H9 (cell line): ENCODE measurements around the gene YIPF3. TPM values are rescaled to one million over a fixed set of nuclear protein-coding genes. Genes with fewer than 3 reads are reported as not detected.

Experiments
- DNase-seq: peaks from one replicate; pipeline ENCODE4 v3.0.0-alpha.2; 2017
- H2AFZ ChIP-seq: one replicate; pipeline ENCODE4 v1.6.1; 2013; ENCODE audit warnings: mild to moderate bottlenecking, low read length, control low read depth, moderate library complexity
- H2AK5ac ChIP-seq: 2 replicates; pipeline ENCODE4 v1.6.1; 2013; ENCODE audit warnings: low read length, control low read depth, mixed read lengths; ENCODE audit not compliant: insufficient read length
- H2BK120ac ChIP-seq: one replicate; pipeline ENCODE4 v1.6.1; 2013; ENCODE audit warnings: low read depth, mild to moderate bottlenecking, low read length, control low read depth, inconsistent platforms; ENCODE audit not compliant: poor library complexity, severe bottlenecking
- H2BK12ac ChIP-seq: 2 replicates; pipeline ENCODE4 v1.6.1; 2013; ENCODE audit warnings: low read length, control low read depth, mixed read lengths, low read depth; ENCODE audit not compliant: insufficient read length
- H2BK15ac ChIP-seq: 2 replicates; pipeline ENCODE4 v1.6.1; 2013; ENCODE audit warnings: low read depth, low read length, control low read depth
- H2BK20ac ChIP-seq: one replicate; pipeline ENCODE4 v1.6.1; 2013; ENCODE audit warnings: low read depth, mild to moderate bottlenecking, low read length, control low read depth, inconsistent platforms; ENCODE audit not compliant: poor library complexity, severe bottlenecking
- H2BK5ac ChIP-seq: 2 replicates; pipeline ENCODE4 v1.6.1; 2013; ENCODE audit warnings: low read length, control low read depth, mixed read lengths; ENCODE audit not compliant: insufficient read length
- H3K14ac ChIP-seq: 2 replicates; pipeline ENCODE4 v1.6.1; 2013; ENCODE audit warnings: low read length, control low read depth; ENCODE audit not compliant: insufficient read depth
- H3K18ac ChIP-seq: 2 replicates; pipeline ENCODE4 v1.6.1; 2013; ENCODE audit warnings: low read depth, mild to moderate bottlenecking, mixed read lengths, low read length, control low read depth; ENCODE audit not compliant: insufficient read length
- H3K23ac ChIP-seq: 2 replicates; pipeline ENCODE4 v1.6.1; 2013; ENCODE audit warnings: low read length, control low read depth, mixed read lengths, low read depth; ENCODE audit not compliant: insufficient read length
- H3K23me2 ChIP-seq: 2 replicates; pipeline ENCODE4 v1.6.1; 2013; ENCODE audit warnings: low read depth, mild to moderate bottlenecking, mixed read lengths, low read length, control low read depth; ENCODE audit not compliant: insufficient read length, poor library complexity, severe bottlenecking
- H3K27ac ChIP-seq: 2 replicates; pipeline ENCODE4 v1.5.1; 2013; ENCODE audit warnings: low read length, control low read depth, mixed read lengths, low read depth; ENCODE audit not compliant: insufficient read length
- H3K27me3 ChIP-seq: 2 replicates; pipeline ENCODE4 v1.6.1; 2013; ENCODE audit warnings: low read length, control low read depth, inconsistent platforms; ENCODE audit not compliant: insufficient read depth
- H3K4ac ChIP-seq: 2 replicates; pipeline ENCODE4 v1.6.1; 2013; ENCODE audit warnings: low read depth, mild to moderate bottlenecking, control low read depth, inconsistent platforms, low read length, moderate library complexity
- H3K4me1 ChIP-seq: 2 replicates; pipeline ENCODE4 v1.6.1; 2013; ENCODE audit warnings: low read length, control low read depth, inconsistent platforms; ENCODE audit not compliant: insufficient read depth
- H3K4me2 ChIP-seq: 2 replicates; pipeline ENCODE4 v1.6.1; 2013; ENCODE audit warnings: low read length, control low read depth, mixed read lengths; ENCODE audit not compliant: insufficient read length, insufficient read depth
- H3K56ac ChIP-seq: 2 replicates; pipeline ENCODE4 v1.6.1; 2013; ENCODE audit warnings: low read depth, mild to moderate bottlenecking, mixed read lengths, low read length, control low read depth; ENCODE audit not compliant: insufficient read length
- H3K79me1 ChIP-seq: 2 replicates; pipeline ENCODE4 v1.6.1; 2013; ENCODE audit warnings: low read depth, mild to moderate bottlenecking, moderate library complexity, low read length, control low read depth, inconsistent platforms; ENCODE audit not compliant: insufficient read depth, poor library complexity, severe bottlenecking
- H3K79me2 ChIP-seq: 2 replicates; pipeline ENCODE4 v1.6.1; 2013; ENCODE audit warnings: low read length, control low read depth, inconsistent platforms; ENCODE audit not compliant: insufficient read depth
- H3K9ac ChIP-seq: 2 replicates; pipeline ENCODE4 v1.6.1; 2013; ENCODE audit warnings: low read length, control low read depth, mixed read lengths; ENCODE audit not compliant: insufficient read length; ENCODE audit errors: extremely low read depth
- H3K9me3 ChIP-seq: one replicate; pipeline ENCODE4 v1.6.1; 2013; ENCODE audit warnings: low read depth, low read length, inconsistent platforms; ENCODE audit not compliant: control insufficient read depth
- H3T11ph ChIP-seq: one replicate; pipeline ENCODE4 v1.6.1; 2013; ENCODE audit warnings: mild to moderate bottlenecking, low read length, control low read depth, inconsistent platforms
- H4K20me1 ChIP-seq: one replicate; pipeline ENCODE4 v1.6.1; 2013; ENCODE audit not compliant: control insufficient read depth, insufficient read length, insufficient read depth
- H4K5ac ChIP-seq: 2 replicates; pipeline ENCODE4 v1.6.1; 2013; ENCODE audit warnings: low read depth, mild to moderate bottlenecking, mixed read lengths, low read length, control low read depth; ENCODE audit not compliant: insufficient read length
- H4K8ac ChIP-seq: replicated peaks from 2 replicates; pipeline ENCODE4 v1.6.1; 2013; ENCODE audit warnings: low read length, control low read depth, mixed read lengths, low read depth; ENCODE audit not compliant: insufficient read length
- H4K91ac ChIP-seq: 2 replicates; pipeline ENCODE4 v1.6.1; 2013; ENCODE audit warnings: low read depth, mild to moderate bottlenecking, moderate library complexity, mixed read lengths, low read length, control low read depth; ENCODE audit not compliant: insufficient read length
- H3K27ac Mint-ChIP-seq, 3 experiments: 2 replicates in 2 of 3; 3 replicates in 1 of 3; pipeline ENCODE4 v1.8.0; 2020 to 2021; ENCODE audit warnings: mixed read lengths in 3 of 3, mild to moderate bottlenecking in 1 of 3, moderate library complexity in 1 of 3
- H3K27me3 Mint-ChIP-seq: 2 replicates; pipeline ENCODE4 v1.8.0; 2021; ENCODE audit warnings: low read depth, mild to moderate bottlenecking, moderate library complexity, mixed read lengths
- H3K36me3 Mint-ChIP-seq, 3 experiments: 2 replicates in 2 of 3; 3 replicates in 1 of 3; pipeline ENCODE4 v1.8.0; 2020 to 2021; ENCODE audit warnings: low read depth in 3 of 3, mixed read lengths in 3 of 3; ENCODE audit not compliant: insufficient read depth in 1 of 3
- H3K4me1 Mint-ChIP-seq, 2 experiments: 2 replicates each; pipeline ENCODE4 v1.8.0; 2020; ENCODE audit warnings: mixed read lengths in 2 of 2
- H3K4me3 Mint-ChIP-seq, 2 experiments: 2 replicates in 1 of 2; 3 replicates in 1 of 2; pipeline ENCODE4 v1.8.0; 2020 to 2021; ENCODE audit warnings: mild to moderate bottlenecking in 2 of 2, mixed read lengths in 2 of 2, moderate library complexity in 1 of 2
- H3K9me3 Mint-ChIP-seq, 2 experiments: 2 replicates in 1 of 2; 3 replicates in 1 of 2; pipeline ENCODE4 v1.8.0; 2020; ENCODE audit warnings: mild to moderate bottlenecking in 2 of 2, mixed read lengths in 2 of 2, moderate library complexity in 1 of 2
- CTCF ChIP-seq: fragments of 200-600 bp; sonication (generic); conservative IDR thresholded peaks from 3 replicates; pipeline ENCODE4 v1.8.0; 2021; ENCODE audit warnings: antibody characterized with exemption, mild to moderate bottlenecking
- WGBS: extraction: QIAGEN DNeasy Blood & Tissue Kit; methylation state at CpG from one replicate; pipeline ENCODE4 v1.1.7; 2013; ENCODE audit warnings: missing lambda C conversion rate, low lambda C conversion rate, mixed read lengths; ENCODE audit not compliant: insufficient read length; ENCODE audit errors: extremely low coverage; 5-methylcytosine and 5-hydroxymethylcytosine counted together
- total RNA-seq: library from RNA; stranded (reverse); gene quantifications from 2 replicates; pipeline ENCODE4 v1.2.1, GENCODE V29; 2021

The YIPF3 gene
- total RNA-seq, 1 experiment from 2014 or later, result 84.5 TPM

GRCh38 chr6:43481591-43482236, 35.0 kb downstream of the YIPF3 start:
- H3K23ac ChIP-seq, result no peak overlapping the region
- H3K4me1 ChIP-seq, result peaks cover 15% of the 10 kb centered on the region; the same call in 1 of the 2 replicates
- no peak overlapping the region for H3K27ac ChIP-seq
- no peak overlapping the region for H3K4me2 ChIP-seq
- no peak overlapping the region for H2AFZ ChIP-seq
- H3K4me3 Mint-ChIP-seq, result peak overlapping the region in 1 of 2 experiments; percentile 33; a peak in 1 of 5 replicates
- H3K27me3 Mint-ChIP-seq, result no peaks in the 10 kb centered on the region
- no peak overlapping the region for H2AK5ac ChIP-seq
- H3T11ph ChIP-seq, result no peak overlapping the region
- peaks cover 27% of the 10 kb centered on the region for H3K79me2 ChIP-seq
- no peak overlapping the region for H3K9ac ChIP-seq
- no peak overlapping the region for H4K8ac ChIP-seq
- H4K91ac ChIP-seq, result no peak overlapping the region
- no peak overlapping the region for H2BK120ac ChIP-seq
- no peaks in the 10 kb centered on the region for H4K20me1 ChIP-seq
- H4K5ac ChIP-seq, result no peak overlapping the region
- H3K14ac ChIP-seq, result no peak overlapping the region
- peaks cover 0 to 3% (median 2%) of the 10 kb centered on the region in 3 experiments; a peak in 2 of 7 replicates for H3K36me3 Mint-ChIP-seq
- H3K18ac ChIP-seq, result no peak overlapping the region
- WGBS, result no CpG with 5 or more reads among the region's 11 CpGs
- H2BK5ac ChIP-seq, result no peak overlapping the region
- H3K56ac ChIP-seq, result no peak overlapping the region
- no peaks in the 10 kb centered on the region for H3K9me3 Mint-ChIP-seq
- peaks cover 10% of the 10 kb centered on the region for H3K23me2 ChIP-seq
- H3K4ac ChIP-seq, result no peak overlapping the region
- H2BK15ac ChIP-seq, result no peak overlapping the region
- no peak for DNase-seq
- TF ChIP-seq CTCF, result no peak
- peaks cover 10% of the 10 kb centered on the region for H3K79me1 ChIP-seq
- no peak overlapping the region for H2BK20ac ChIP-seq
- peaks cover 43 to 49% of the 10 kb centered on the region in 2 experiments for H3K4me1 Mint-ChIP-seq
- H3K27me3 ChIP-seq, result no peaks in the 10 kb centered on the region
- peak overlapping the region; percentile 17 to 62 (median 51) for H3K27ac Mint-ChIP-seq
- no peaks in the 10 kb centered on the region for H3K9me3 ChIP-seq
- H2BK12ac ChIP-seq, result no peak overlapping the region
